ENCODE results near the gene UTF1. TPM values are rescaled to one million over a fixed set of nuclear protein-coding genes. Genes with fewer than 3 reads are reported as not detected.

Gene UTF1
- polyA plus RNA-seq, 1 experiment: not detected

DNA sequence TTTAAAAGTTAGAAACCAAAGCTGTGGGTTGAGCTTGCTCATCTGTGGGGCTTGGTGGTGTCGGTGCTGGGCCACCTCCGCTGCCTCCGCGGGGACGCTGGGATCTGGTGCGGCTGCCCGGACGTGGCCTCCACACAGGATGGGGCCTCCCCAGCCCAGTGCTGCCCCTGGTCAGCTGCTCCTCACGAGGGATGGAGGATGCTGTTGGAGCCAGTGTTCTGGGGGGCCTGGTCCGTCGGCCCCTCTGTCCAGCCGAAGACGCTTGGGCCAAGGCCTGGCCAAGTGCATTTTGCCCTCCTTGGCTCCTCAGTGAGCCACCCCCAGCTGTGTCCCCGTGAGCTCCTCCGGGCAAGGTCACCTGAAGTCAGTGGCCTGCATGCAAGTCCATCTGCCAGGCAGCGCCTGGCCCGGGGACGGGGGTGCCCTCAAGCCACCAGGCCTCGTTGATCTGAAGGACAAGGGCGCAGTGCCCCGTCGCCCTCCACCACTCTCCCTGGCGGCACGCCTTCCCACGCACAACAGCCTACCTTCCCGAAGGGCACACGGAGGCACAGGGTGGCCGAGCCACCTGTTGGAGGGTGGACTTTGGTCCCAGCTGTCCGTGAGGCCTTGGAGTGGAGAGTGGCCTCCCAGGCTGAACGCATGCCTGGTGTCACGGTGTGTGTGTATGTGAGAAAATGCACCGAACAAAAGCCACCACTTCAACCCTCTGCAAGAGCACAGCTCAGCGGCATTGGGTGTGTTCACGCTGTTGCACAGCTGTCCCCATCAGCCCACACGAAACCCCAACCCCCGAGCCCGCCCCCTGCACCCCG lies 42.7 kb upstream of the UTF1 start:
- Histone ChIP-seq H3K36me3 (ENCODE audit: control insufficient read depth, insufficient read depth, low read length) (no peaks in the 10 kb centered on the region; the same call in 1 of the 2 replicates), H3K27me3 (ENCODE audit: control insufficient read depth, insufficient read depth, low read length) (no peaks in the 10 kb centered on the region), H3K4me3 (ENCODE audit: low read depth, low read length) (no peak overlapping the region)
- CTCF ChIA-PET: no interaction called here
- no peak for DNase-seq (ENCODE audit: low read depth)
- POLR2A ChIA-PET: no interaction called here
- TF ChIP-seq, protein P1, sequence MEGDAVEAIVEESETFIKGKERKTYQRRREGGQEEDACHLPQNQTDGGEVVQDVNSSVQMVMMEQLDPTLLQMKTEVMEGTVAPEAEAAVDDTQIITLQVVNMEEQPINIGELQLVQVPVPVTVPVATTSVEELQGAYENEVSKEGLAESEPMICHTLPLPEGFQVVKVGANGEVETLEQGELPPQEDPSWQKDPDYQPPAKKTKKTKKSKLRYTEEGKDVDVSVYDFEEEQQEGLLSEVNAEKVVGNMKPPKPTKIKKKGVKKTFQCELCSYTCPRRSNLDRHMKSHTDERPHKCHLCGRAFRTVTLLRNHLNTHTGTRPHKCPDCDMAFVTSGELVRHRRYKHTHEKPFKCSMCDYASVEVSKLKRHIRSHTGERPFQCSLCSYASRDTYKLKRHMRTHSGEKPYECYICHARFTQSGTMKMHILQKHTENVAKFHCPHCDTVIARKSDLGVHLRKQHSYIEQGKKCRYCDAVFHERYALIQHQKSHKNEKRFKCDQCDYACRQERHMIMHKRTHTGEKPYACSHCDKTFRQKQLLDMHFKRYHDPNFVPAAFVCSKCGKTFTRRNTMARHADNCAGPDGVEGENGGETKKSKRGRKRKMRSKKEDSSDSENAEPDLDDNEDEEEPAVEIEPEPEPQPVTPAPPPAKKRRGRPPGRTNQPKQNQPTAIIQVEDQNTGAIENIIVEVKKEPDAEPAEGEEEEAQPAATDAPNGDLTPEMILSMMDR (IDR thresholded peaks at IDR 0.05; ENCODE audit: insufficient read depth, low read depth, low read length): no peak

DNA sequence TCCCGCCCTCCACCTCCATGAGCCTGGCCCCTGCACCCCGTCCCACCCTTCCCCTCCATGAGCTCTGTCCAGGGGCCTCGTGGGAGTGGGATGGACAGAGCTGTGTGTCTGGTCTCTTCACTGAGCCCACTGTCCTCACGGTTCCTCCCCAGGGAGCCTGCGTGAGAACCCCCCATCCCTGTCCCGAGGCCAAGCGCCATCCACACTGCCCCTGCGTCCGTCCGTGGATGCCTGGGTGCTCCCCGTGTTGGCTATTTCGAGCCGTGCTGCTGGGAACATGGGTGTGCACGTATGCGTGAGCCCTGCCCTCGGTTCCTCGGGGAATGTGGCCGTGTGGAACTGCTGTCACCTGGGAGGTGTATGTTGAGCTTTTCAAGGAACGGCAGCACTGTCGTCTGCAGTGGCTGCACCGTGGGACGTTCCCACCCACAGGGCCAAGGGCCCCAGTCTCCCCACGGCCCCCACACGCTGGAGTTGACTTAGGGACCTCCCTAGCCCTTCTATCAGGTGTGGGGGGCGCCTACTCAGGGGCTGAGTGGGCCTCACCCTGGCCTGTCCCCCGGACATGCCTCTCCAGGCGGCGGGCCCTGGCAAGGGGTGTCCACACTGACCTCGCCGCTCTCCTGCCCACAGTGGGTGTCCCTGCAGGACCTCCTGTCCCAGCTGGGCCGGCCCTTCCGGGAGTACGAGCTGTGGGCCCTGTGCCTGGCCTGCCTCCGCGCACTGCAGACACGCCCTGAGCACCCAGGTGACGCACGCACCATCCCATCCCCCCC lies 41.9 kb upstream of the UTF1 start:
- H3K27me3 ChIP-seq (ENCODE audit: control insufficient read depth, insufficient read depth, low read length): no peaks in the 10 kb centered on the region
- H3K36me3 ChIP-seq (ENCODE audit: control insufficient read depth, insufficient read depth, low read length): no peaks in the 10 kb centered on the region; the same call in 1 of the 2 replicates
- TF ChIP-seq, protein P1 (IDR thresholded peaks at IDR 0.05; ENCODE audit: insufficient read depth, low read depth, low read length): no peak
- no peak for DNase-seq (ENCODE audit: low read depth)
- CTCF ChIA-PET: no interaction called here
- POLR2A ChIA-PET: no interaction called here
- H3K4me3 ChIP-seq (ENCODE audit: low read depth, low read length): no peak overlapping the region

DNA sequence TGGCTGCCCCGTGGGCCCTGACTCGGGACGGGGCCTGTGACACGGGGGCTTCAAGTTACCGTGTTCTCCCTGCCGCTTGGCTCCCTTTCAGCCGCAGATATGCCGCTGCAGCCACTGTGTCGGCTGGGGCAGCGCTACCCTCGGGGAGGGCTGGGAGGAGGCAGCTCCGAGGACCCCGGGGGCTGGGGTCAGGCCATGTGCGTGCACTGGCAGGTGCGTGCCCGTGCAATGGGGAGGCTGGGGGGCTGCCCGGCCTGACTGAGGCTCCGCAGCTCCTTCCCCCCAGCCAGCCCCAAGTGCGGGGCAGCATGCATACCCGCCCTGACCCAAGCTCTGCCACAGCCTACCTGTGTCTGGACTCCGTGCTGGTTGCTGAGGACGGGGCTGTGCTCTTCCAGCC lies 40.8 kb upstream of the UTF1 start:
- H3K27me3 ChIP-seq (ENCODE audit: control insufficient read depth, insufficient read depth, low read length): no peaks in the 10 kb centered on the region
- TF ChIP-seq, protein P1 (IDR thresholded peaks at IDR 0.05; ENCODE audit: insufficient read depth, low read depth, low read length): no peak
- ChIA-PET POLR2A (no interaction called here), CTCF (no interaction called here)
- DNase-seq (ENCODE audit: low read depth): no peak
- no peaks in the 10 kb centered on the region for H3K36me3 ChIP-seq (ENCODE audit: control insufficient read depth, insufficient read depth, low read length)
- H3K4me3 ChIP-seq (ENCODE audit: low read depth, low read length): no peak overlapping the region

DNA sequence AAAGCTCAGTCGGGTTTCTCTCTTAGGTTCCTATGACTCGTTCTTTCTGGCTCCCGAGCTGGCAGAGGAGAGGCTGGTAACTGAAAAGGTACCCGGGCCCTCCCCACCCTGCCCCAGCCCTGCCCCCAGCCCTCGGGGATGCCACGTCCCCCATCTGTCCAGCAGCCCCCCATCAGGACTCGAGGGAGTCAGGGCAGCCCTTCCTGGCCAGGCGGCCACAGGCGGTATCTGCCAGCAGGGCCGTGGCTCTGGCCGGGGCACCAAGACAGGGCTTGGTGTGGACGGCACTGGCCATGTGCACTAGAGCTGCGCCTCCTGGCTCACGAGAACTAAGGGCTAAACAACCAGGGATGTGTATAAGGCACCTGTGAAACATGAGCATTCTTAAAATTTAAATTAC lies 40.3 kb upstream of the UTF1 start:
- POLR2A ChIA-PET: no interaction called here
- H3K4me3 ChIP-seq (ENCODE audit: low read depth, low read length): no peak overlapping the region
- CTCF ChIA-PET: no interaction called here

DNA sequence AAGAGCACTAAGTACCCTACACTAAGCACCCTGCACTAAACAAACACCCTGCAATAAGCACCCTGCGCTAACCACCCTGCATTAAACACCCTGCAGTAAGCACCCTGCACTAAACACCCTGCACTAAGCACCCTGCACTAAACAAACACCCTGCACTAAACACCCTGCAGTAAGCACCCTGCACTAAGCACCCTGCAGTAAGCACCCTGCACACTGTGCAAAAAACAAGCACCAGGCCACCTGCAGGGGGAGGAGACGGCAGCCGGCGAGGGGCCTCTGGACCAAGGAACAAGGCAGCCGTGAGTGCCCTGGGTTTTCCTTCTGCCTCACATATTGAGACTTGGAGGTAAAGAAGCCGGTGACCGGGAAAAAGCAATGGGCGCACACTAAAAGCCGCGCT lies 39.8 kb upstream of the UTF1 start:
- POLR2A ChIA-PET: no interaction called here
- DNase-seq (ENCODE audit: low read depth): no peak
- Histone ChIP-seq H3K36me3 (ENCODE audit: control insufficient read depth, insufficient read depth, low read length) (no peaks in the 10 kb centered on the region), H3K4me3 (ENCODE audit: low read depth, low read length) (no peak overlapping the region), H3K27me3 (ENCODE audit: control insufficient read depth, insufficient read depth, low read length) (no peaks in the 10 kb centered on the region)
- CTCF ChIA-PET: no interaction called here
- TF ChIP-seq, protein P1 (IDR thresholded peaks at IDR 0.05; ENCODE audit: insufficient read depth, low read depth, low read length): no peak

More for the DNA sequence above, 40.3 kb upstream of the UTF1 start:
- H3K36me3 ChIP-seq (ENCODE audit: control insufficient read depth, insufficient read depth, low read length): no peaks in the 10 kb centered on the region
- H3K27me3 ChIP-seq (ENCODE audit: control insufficient read depth, insufficient read depth, low read length): no peaks in the 10 kb centered on the region
- TF ChIP-seq, protein P1 (IDR thresholded peaks at IDR 0.05; ENCODE audit: insufficient read depth, low read depth, low read length): no peak
- no peak for DNase-seq (ENCODE audit: low read depth)
